Cerebellar cortex (tissue), 1 donor: ENCODE data around the gene RAD9B.
A peak's percentile ranks its signal among the peaks of the same experiment; 100 is the strongest.
"Not testable (repeated sequence)": the region's sequence is repeated elsewhere in the genome, so short reads cannot be mapped to it uniquely, and the experiment has no call there.

Source experiments
- DNase-seq: peaks from one replicate; pipeline ENCODE4 v3.0.0-alpha.2; 2015; ENCODE audit warnings: low spot score

The RAD9B gene

GRCh38 chr12:110501752-110502738 lies at the start of gene RAD9B, which contains the start of gene VPS29:
Gene RAD9B, plus strand, starts transcription at chr12:110502331. Its CDS starts 7 bp downstream, at chr12:110502338.
Gene VPS29, minus strand, starts transcription at chr12:110502111. Its CDS starts 60 bp downstream, at chr12:110502051.
- peak; percentile 97 for DNase-seq

DNA sequence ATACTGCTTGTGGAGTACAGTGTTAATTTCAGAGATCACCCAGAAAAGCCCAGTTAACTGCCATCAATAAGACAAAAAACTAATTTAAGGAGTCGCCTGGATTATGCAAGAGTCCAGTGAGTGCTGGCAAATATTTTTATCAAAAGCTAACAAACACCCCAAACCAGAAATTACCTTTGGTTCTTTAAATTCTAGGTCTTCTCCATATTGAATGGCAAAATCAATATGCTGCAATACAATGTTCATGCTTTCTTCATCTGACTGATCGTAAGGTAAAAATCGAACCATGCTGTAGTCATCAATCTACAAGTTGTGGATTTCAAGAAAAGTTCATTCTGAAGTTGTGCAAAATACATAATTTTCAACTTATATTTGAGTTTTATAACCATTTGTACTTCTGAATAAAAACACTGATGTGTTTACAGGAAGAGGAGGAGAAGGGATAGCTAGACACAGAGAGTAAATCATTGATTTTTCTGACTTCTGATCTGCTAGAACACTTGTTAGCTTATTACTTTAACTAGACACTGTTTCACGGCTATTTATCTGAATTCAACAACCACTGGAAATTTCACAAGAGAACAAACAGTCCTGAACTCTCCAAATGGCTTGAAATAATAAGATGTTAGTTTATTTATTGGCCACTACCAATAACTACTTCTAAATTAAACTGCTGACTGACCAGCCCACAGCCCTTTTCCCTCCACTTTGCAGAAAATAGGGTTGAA lies 48.4 kb upstream of the RAD9B start:
- DNase-seq = no peak

GRCh38 chr12:110458756-110459155 lies 43.4 kb upstream of the RAD9B start:
- no peak for DNase-seq

GRCh38 chr12:110461189-110461588 lies 40.9 kb upstream of the RAD9B start:
- DNase-seq = not testable (repeated sequence)

- no peak for DNase-seq
Observed at GRCh38 chr12:110465024-110465423, 37.1 kb upstream of the RAD9B start.

DNA sequence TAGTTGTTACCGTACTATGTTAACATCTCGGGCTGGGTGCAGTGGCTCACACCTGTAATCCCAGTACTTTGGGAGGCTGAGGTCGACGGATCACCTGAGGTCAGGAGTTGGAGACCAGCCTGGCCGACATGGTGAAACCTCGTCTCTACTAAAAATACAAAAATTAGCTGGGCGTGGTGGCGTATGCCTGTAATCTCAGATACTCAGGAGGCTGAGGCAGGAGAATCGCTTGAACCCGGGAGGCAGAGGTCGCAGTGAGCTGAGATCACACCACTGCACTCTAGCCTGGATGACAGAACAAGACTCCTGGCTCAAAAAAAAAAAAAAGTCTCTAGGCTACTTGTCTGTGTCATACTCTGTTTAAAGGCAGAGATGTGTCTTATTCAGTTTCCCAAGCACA lies 36.4 kb upstream of the RAD9B start:
- DNase-seq = not testable (repeated sequence)

GRCh38 chr12:110466791-110467190 lies 35.3 kb upstream of the RAD9B start:
- DNase-seq = no peak

DNA sequence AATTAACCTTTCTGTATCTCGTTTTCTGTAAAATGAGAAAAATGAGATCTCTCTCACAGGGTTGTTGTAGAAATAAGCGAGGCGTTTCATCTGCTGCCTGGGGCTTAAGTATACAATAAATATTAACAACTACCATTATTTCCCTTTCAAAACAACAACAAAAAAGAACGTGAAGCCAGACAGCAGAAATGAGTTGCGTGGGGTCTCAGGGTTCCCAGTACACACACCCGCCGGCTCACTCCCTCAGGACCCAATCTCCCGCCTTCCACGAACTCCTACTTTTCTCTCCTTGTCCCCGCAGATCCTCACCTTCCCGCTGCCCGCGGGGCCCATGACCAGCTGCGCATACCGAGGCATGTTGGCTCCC lies 34.3 kb upstream of the RAD9B start:
- no peak for DNase-seq

- DNase-seq = peak; percentile 99
Observed at GRCh38 chr12:110468214-110469048, 33.7 kb upstream of the RAD9B start, which contains the start of the genes FAM216A and GPN3. Gene FAM216A, plus strand, starts transcription at chr12:110468845. Its CDS starts 31 bp downstream, at chr12:110468876. Gene GPN3, minus strand, starts transcription at chr12:110468257. Its CDS starts 54 bp downstream, at chr12:110468203.

DNA sequence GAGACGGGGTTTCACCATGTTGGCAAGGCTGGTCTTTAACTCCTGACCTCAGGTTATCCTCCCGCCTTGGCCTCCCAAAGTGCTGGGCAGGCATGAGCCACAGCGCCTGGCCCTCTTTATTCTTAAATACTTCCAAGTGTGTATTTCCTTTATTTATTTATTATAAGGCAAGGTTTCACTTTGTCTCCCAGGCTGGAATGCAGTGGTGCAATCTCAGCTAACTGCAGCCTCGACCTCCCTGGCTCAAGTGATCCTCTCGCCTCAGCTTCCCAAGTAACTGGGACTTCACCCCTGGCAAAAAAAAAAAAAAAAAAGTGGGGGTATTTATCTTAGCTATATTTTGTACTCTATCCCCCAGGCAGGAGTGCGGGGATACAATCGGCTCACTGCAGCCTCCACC lies 26.7 kb upstream of the RAD9B start:
- DNase-seq = no peak

DNA sequence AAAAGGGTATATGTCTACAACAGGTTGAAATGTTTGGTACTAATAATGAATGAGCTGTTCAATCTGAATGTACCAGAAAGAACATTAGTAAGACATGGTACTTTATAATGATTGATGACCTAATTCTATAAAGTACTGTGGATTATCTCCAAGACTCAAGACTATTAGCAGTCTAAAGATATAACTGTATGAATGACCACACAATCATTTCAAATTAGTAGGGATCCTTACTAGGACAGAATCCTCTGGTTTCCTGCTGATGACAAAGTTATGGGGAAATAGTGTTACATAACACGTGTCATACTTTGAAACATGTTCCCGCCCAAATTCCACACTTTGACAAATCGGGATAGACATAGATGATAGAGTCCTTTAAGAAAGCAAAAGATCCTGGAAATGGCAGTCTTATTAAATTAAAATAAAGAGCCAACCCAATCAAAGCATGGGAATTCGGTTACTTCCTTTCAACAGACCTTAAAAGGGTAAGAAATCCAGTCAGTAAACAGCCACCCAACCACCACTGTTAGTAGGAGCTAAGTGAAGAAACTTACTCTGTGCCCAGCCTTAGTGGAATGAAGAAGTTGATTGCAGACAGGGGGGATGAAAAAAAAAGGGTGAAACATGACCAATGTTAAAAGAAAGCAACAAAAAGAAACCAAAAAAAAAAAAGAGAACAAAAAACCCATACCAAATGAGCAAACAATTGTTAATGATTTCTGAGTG lies 3.0 kb upstream of the RAD9B start:
- DNase-seq = no peak

- peak; percentile 62 for DNase-seq
Observed at GRCh38 chr12:110501399-110501751, 756 bp upstream of the RAD9B start.

- no peak for DNase-seq
Observed at GRCh38 chr12:110503432-110503831, 1.3 kb downstream of the RAD9B start.

DNA sequence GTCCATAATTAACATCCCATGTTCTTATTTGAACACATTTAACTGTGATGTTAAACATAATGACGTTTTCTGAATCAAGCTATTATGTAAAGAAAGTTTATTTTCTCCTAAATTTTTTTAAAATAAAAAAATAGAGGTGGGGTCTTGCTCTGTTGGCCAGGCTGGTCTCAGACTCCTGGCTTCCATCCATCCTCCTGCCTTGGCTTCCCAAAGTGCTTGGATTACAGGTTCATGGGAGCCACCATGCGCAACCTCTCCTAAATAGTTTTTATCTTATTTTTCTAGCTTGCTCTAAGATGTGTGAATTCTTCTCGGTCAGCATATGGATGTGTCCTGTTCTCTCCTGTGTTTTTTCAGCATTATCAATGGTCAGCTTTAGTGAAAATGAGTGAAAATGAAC lies 3.2 kb downstream of the RAD9B start:
- no peak for DNase-seq

GRCh38 chr12:110508071-110508586 lies 6.0 kb downstream of the RAD9B start:
- DNase-seq = no peak

GRCh38 chr12:110513842-110514241 lies 11.7 kb downstream of the RAD9B start:
- DNase-seq = no peak

- no peak for DNase-seq
Observed at GRCh38 chr12:110514363-110514762, 12.2 kb downstream of the RAD9B start.

DNA sequence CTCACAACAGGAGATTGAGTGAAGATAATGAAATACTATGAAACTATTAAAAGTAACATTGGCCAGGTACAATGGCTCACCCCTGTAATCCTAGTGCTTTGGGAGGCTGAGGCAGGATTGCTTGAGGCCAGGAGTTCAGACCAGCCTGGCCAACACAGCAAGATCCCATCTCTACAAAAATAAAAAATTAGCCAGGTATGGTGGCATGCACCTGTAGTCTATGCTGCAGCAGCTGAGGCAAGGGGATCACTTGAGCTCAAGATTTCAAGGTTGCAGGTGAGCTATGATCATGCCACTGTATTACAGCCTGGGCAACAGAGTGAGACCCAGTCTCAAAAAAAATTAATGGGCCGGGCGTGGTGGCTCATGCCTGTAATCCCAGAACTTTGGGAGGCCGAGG lies 14.9 kb downstream of the RAD9B start:
- DNase-seq = no peak

DNA sequence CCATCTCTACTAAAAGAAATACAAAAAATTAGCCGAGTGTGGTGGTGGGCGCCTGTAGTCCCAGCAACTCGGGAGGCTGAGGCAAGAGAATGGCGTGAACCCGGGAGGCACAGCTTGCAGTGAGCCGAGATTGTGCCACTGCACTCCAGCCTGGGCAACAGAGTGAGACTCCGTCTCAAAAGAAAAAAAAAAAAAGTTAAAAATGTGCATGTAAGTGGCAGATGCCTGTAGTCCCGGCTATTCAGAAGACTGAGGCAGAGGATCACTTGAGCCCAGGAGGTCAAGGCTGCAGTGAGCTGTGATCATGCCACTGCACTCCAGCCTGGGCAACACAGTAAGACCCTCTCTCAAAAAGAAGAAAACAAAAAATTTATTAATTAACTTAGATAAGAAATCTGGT lies 15.9 kb downstream of the RAD9B start:
- not testable (repeated sequence) for DNase-seq

- DNase-seq = not testable (repeated sequence)
Observed at GRCh38 chr12:110520876-110521712, 19.0 kb downstream of the RAD9B start.
